ENCODE results near the gene BCL11B. TPM values are rescaled to one million over a fixed set of nuclear protein-coding genes. Genes with fewer than 3 reads are reported as not detected.

Gene BCL11B
- polyA plus RNA-seq, 3 donors from 2014 or later: 0.75 to 3.1 (median 1.0) TPM

- Mint-ChIP-seq H3K27me3 (ENCODE audit: low read depth in 3 of 3) (peaks cover 0 to 9% (median 0%) of the 10 kb centered on the region in 3 donors), H3K27ac (no peak overlapping the region), H3K4me3 (no peak overlapping the region), H3K36me3 (peaks cover 8 to 27% (median 12%) of the 10 kb centered on the region in 3 donors), H3K4me1 (peaks cover 36 to 46% of the 10 kb centered on the region in 2 donors), H3K9me3 (no peaks in the 10 kb centered on the region)
- no peak for DNase-seq
Measured at GRCh38 chr14:99175331-99176155, 96.5 kb downstream of the BCL11B start.

DNA sequence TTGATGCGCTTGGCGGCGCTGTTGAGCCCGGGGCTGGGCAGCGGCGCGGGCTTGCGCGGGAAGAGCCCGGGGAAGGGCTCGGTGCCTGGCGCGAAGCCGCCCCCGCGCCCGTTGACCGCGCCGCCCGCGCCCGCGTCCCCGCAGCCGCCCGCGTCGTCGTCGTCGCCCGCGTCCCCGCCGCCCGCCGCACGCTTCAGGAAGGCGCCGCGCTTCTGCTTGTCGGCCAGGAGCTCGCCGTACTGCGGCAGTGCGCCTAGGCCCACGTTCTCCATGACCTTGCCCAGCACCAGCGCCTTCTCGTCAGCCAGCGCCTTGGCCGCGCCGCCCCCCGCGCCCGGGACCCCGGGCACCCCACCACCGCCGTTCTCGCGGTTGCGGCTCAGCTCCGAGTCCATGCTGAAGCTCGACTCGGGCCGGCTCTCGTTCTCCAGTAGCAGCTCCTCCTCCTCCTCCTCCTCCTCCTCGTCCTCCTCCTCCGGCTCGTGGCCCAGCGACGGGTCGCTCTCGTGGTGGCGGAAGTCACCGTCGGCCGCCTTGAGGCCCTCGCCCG, 97.2 kb downstream of the BCL11B start:
- no peak overlapping the region for H3K27ac Mint-ChIP-seq
- no peak overlapping the region for H3K4me3 Mint-ChIP-seq
- no peak for DNase-seq
- no peaks in the 10 kb centered on the region for H3K9me3 Mint-ChIP-seq
- peaks cover 0 to 9% (median 0%) of the 10 kb centered on the region in 3 donors for H3K27me3 Mint-ChIP-seq (ENCODE audit: low read depth in 3 of 3)
- H3K4me1 Mint-ChIP-seq: peaks cover 29 to 39% of the 10 kb centered on the region in 2 donors
- peaks cover 8 to 27% (median 12%) of the 10 kb centered on the region in 3 donors for H3K36me3 Mint-ChIP-seq

- Mint-ChIP-seq H3K27ac (no peak overlapping the region), H3K4me1 (peaks cover 24 to 34% of the 10 kb centered on the region in 2 donors)
- DNase-seq: no peak
Measured at GRCh38 chr14:99174081-99174769, 97.8 kb downstream of the BCL11B start.

GRCh38 chr14:99173506-99173905, 98.5 kb downstream of the BCL11B start:
- Mint-ChIP-seq H3K27me3 (ENCODE audit: low read depth in 3 of 3) (peaks cover 0 to 10% (median 1%) of the 10 kb centered on the region in 3 donors), H3K4me1 (peaks cover 18 to 31% of the 10 kb centered on the region in 2 donors), H3K27ac (peak overlapping the region in 2 of 6 donors; percentile 22 to 59), H3K4me3 (no peak overlapping the region), H3K9me3 (no peaks in the 10 kb centered on the region), H3K36me3 (peaks cover 9 to 27% (median 12%) of the 10 kb centered on the region in 3 donors)
- no peak for DNase-seq

More at GRCh38 chr14:99174081-99174769, 97.8 kb downstream of the BCL11B start:
- Mint-ChIP-seq H3K9me3 (no peaks in the 10 kb centered on the region), H3K36me3 (peaks cover 8 to 27% (median 12%) of the 10 kb centered on the region in 3 donors), H3K27me3 (ENCODE audit: low read depth in 3 of 3) (peaks cover 0 to 9% (median 0%) of the 10 kb centered on the region in 3 donors), H3K4me3 (no peak overlapping the region)

DNA sequence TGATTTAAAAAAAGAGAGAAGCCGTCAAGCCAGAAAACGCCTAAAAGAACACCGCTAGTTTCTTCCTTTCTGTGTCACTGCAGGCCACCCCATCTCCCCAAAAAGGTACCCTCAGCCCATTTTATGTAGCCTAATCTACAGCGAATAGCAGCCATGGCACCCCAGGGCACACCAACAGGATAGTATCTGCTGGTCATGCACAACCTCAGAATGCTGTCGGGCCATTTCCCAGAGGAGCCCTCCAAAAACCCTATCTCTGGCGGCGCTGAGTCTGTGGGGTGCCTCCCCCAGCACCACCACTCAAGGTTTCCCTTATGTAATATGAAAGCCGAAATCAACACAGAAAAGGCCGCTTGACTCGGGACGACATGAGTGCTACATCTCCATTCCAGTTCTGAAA, 98.9 kb downstream of the BCL11B start:
- Mint-ChIP-seq H3K27ac (peak overlapping the region in 4 of 6 donors; percentile 20 to 55 (median 46)), H3K4me3 (no peak overlapping the region), H3K4me1 (peaks cover 14 to 31% of the 10 kb centered on the region in 2 donors), H3K9me3 (no peaks in the 10 kb centered on the region), H3K36me3 (peaks cover 12 to 27% (median 12%) of the 10 kb centered on the region in 3 donors), H3K27me3 (ENCODE audit: low read depth in 3 of 3) (peaks cover 0 to 14% (median 3%) of the 10 kb centered on the region in 3 donors)
- no peak for DNase-seq

DNA sequence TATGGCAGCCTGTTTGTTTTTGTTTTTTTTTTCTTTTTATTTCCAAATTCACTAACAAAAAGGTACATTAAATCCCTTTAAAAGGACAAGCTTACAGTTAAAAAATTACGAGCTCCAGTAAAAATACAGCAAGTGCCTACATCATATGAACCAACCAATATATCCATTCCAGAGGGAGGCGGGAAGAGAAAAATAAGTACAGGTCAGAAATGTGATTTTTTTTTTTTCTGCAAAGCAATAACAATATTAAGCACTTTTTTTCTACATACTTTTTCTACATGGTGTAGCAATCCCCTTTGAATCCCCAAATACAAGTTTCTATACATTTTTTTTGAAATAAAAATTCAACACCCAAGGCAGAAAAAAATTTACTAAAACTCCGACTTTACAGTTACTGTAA, 100.6 kb downstream of the BCL11B start:
- peaks cover 0 to 13% (median 3%) of the 10 kb centered on the region in 3 donors for H3K27me3 Mint-ChIP-seq (ENCODE audit: low read depth in 3 of 3)
- no peak overlapping the region for H3K4me3 Mint-ChIP-seq
- H3K27ac Mint-ChIP-seq: no peak overlapping the region
- no peak for DNase-seq
- H3K36me3 Mint-ChIP-seq: peaks cover 12 to 22% (median 12%) of the 10 kb centered on the region in 3 donors
- peaks cover 0 to 16% of the 10 kb centered on the region in 2 donors for H3K4me1 Mint-ChIP-seq
- H3K9me3 Mint-ChIP-seq: no peaks in the 10 kb centered on the region

GRCh38 chr14:99169776-99170356, 102.1 kb downstream of the BCL11B start:
- no peaks in the 10 kb centered on the region for H3K9me3 Mint-ChIP-seq

GRCh38 chr14:99168330-99168729, 103.7 kb downstream of the BCL11B start:
- DNase-seq: no peak
- Mint-ChIP-seq H3K27ac (peak overlapping the region in 4 of 6 donors; percentile 20 to 45 (median 34)), H3K4me3 (no peak overlapping the region), H3K4me1 (peaks cover 0 to 16% of the 10 kb centered on the region in 2 donors), H3K27me3 (ENCODE audit: low read depth in 3 of 3) (peaks cover 3 to 7% (median 3%) of the 10 kb centered on the region in 3 donors), H3K9me3 (no peaks in the 10 kb centered on the region), H3K36me3 (peaks cover 8 to 14% (median 12%) of the 10 kb centered on the region in 3 donors)

More at GRCh38 chr14:99169776-99170356, 102.1 kb downstream of the BCL11B start:
- H3K4me3 Mint-ChIP-seq: no peak overlapping the region
- DNase-seq: no peak
- peak overlapping the region in 2 of 6 donors; percentile 7 to 11 for H3K27ac Mint-ChIP-seq
- peaks cover 0 to 16% of the 10 kb centered on the region in 2 donors for H3K4me1 Mint-ChIP-seq
- peaks cover 0 to 10% (median 3%) of the 10 kb centered on the region in 3 donors for H3K27me3 Mint-ChIP-seq (ENCODE audit: low read depth in 3 of 3)
- peaks cover 12 to 21% (median 12%) of the 10 kb centered on the region in 3 donors for H3K36me3 Mint-ChIP-seq

DNA sequence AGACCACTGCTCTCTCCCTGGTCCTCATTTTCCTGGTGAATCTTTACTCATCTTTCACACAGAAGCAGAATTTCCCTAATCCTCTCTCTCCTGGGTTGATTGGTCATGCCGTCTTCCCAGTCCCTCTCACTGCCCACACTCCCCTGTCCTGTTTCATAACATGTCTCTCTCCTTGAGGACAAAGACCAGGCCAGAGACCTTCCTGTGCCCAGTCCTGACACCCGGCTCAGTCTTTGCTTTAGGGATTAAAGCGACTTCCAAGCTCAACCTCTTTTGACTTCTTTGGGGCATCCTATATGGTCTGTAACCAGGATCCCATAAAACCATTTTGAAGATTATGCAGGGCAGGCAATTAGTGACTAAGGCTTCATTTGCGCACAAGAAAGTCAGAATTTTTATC, 105.5 kb downstream of the BCL11B start:
- H3K27me3 Mint-ChIP-seq (ENCODE audit: low read depth in 3 of 3): peaks cover 3 to 5% (median 5%) of the 10 kb centered on the region in 3 donors
- H3K9me3 Mint-ChIP-seq: no peaks in the 10 kb centered on the region
- H3K4me1 Mint-ChIP-seq: peaks cover 2 to 12% of the 10 kb centered on the region in 2 donors
- DNase-seq: no peak
- H3K36me3 Mint-ChIP-seq: peaks cover 4 to 7% (median 5%) of the 10 kb centered on the region in 3 donors
- H3K27ac Mint-ChIP-seq: peak overlapping the region in 1 of 6 donors; percentile 53
- H3K4me3 Mint-ChIP-seq: no peak overlapping the region

GRCh38 chr14:99164712-99165111, 107.3 kb downstream of the BCL11B start:
- Mint-ChIP-seq H3K27ac (no peak overlapping the region), H3K36me3 (peaks cover 4 to 5% (median 5%) of the 10 kb centered on the region in 3 donors), H3K9me3 (no peaks in the 10 kb centered on the region), H3K27me3 (ENCODE audit: low read depth in 3 of 3) (peaks cover 3 to 5% (median 5%) of the 10 kb centered on the region in 3 donors), H3K4me3 (no peak overlapping the region), H3K4me1 (peaks cover 2 to 8% of the 10 kb centered on the region in 2 donors)
- no peak for DNase-seq

GRCh38 chr14:99163446-99163845, 108.6 kb downstream of the BCL11B start:
- Mint-ChIP-seq H3K4me1 (peaks cover 2 to 4% of the 10 kb centered on the region in 2 donors), H3K4me3 (no peak overlapping the region), H3K27ac (peak overlapping the region in 1 of 6 donors; percentile 1), H3K36me3 (peaks cover 2 to 5% (median 5%) of the 10 kb centered on the region in 3 donors), H3K9me3 (no peaks in the 10 kb centered on the region), H3K27me3 (ENCODE audit: low read depth in 3 of 3) (peaks cover 1 to 5% (median 4%) of the 10 kb centered on the region in 3 donors)
- DNase-seq: no peak

DNA sequence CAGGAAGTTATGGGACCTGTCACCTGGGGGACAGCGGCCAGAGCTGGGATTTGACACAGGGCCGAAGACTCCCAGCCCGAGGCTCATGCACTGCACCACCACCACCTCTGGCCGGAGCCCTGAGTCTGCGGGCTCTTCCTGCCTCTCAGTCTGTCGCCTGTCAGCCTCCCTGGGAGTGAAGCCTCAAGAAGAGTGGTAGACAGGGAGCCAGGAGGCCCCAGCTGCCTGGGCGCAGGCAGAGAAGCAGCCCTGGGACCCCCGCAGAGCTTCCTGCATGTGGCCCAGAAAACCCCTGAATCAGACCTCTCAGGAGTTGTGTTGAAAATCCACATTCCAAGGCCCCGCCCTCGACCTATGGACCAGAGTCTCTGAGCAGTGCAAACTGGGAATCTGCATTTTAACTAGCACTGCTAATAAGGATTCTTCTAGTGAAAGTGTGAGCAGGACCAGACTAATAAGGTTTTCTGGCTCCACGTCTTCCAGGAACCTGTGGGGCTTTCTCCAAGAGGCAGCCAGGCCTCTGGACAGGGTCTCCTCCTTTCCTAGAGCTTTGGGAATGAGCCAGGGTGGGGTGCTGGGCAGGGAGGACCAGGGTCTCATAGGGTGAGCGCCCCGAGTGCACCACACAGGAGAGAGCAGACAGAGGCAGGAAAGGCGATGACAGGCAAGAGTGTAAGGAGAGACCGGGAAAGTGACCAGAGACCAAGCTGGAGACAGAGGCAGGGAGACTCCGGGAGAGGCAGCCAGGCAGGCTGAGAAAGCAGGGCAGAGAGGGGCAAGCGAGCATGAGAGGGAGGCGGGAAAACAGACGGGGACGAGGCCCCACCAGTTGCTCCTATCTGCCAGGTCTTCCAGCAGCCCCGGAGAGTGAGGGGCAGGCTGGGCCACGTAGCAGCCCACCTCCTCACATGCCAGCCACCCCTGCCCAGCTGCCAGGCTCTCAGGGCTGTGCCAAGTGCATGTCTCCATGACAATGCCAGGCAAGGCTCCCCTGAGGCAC, 112.4 kb downstream of the BCL11B start:
- Mint-ChIP-seq H3K36me3 (peaks cover 0 to 8% (median 5%) of the 10 kb centered on the region in 3 donors), H3K4me3 (no peak overlapping the region)

More for the DNA sequence above, 112.4 kb downstream of the BCL11B start:
- peaks cover 0 to 2% of the 10 kb centered on the region in 2 donors for H3K4me1 Mint-ChIP-seq
- DNase-seq: no peak
- no peak overlapping the region for H3K27ac Mint-ChIP-seq
- H3K9me3 Mint-ChIP-seq: no peaks in the 10 kb centered on the region
- H3K27me3 Mint-ChIP-seq (ENCODE audit: low read depth in 3 of 3): peaks cover 0 to 8% (median 0%) of the 10 kb centered on the region in 3 donors

All from immature natural killer cell (primary cell).